Breast epithelium (tissue), 3 donors: ENCODE results near the gene GPR137B.

ENCODE experiments used
- CTCF ChIP-seq, 3 donors: fragments of 450-650 bp; IDR thresholded peaks; one replicate each; pipeline ENCODE4 v1.5.1; 2016 to 2017; ENCODE audit warnings: antibody characterized with exemption in 3 of 3, mild to moderate bottlenecking in 3 of 3, moderate library complexity in 3 of 3
- POLR2A ChIP-seq: fragments of 450-650 bp; IDR thresholded peaks from one replicate; pipeline ENCODE4 v1.6.1; 2016; ENCODE audit warnings: antibody characterized with exemption, mild to moderate bottlenecking, moderate library complexity
- POLR2AphosphoS5 ChIP-seq, 3 donors: sonication (generic); formaldehyde crosslinking; IDR thresholded peaks; one replicate each; pipeline ENCODE4 v1.6.1; 2017; ENCODE audit warnings: antibody characterized with exemption in 3 of 3

GRCh38 chr1:236235116-236235515 lies 92.8 kb downstream of the GPR137B start:
- no peak for TF ChIP-seq POLR2AphosphoS5 (IDR thresholded peaks at IDR 0.05)
- no peak for TF ChIP-seq POLR2A
- no peak for TF ChIP-seq CTCF (IDR thresholded peaks at IDR 0.05)
